Activated CD8-positive, alpha-beta memory T cell treated with anti-CD3 and anti-CD28 coated beads, Interleukin-2, amount 50 U/mL, for 1 hour (primary cell): ENCODE results near the gene TEDDM1.
"Not testable (repeated sequence)": the region's sequence is repeated elsewhere in the genome, so short reads cannot be mapped to it uniquely, and the experiment has no call there.

Experiments
- DNase-seq: peaks from one replicate; pipeline ENCODE4 v3.0.0-alpha.2; 2020; ENCODE audit errors: extremely low read depth

TEDDM1 gene

GRCh38 chr1:182380199-182380598, 20.3 kb downstream of the TEDDM1 start:
- no peak for DNase-seq

GRCh38 chr1:182379781-182380180, 20.7 kb downstream of the TEDDM1 start:
- DNase-seq = not testable (repeated sequence)

- no peak for DNase-seq
Observed at GRCh38 chr1:182376936-182377574, 23.4 kb downstream of the TEDDM1 start.

- no peak for DNase-seq
Observed at GRCh38 chr1:182374101-182374834, 26.2 kb downstream of the TEDDM1 start.

GRCh38 chr1:182370532-182370931, 29.9 kb downstream of the TEDDM1 start:
- no peak for DNase-seq

- DNase-seq = no peak
Observed at GRCh38 chr1:182368903-182369302, 31.6 kb downstream of the TEDDM1 start.

- no peak for DNase-seq
Observed at GRCh38 chr1:182368358-182368757, 32.1 kb downstream of the TEDDM1 start.

- no peak for DNase-seq
Observed at GRCh38 chr1:182367926-182368325, 32.5 kb downstream of the TEDDM1 start.

GRCh38 chr1:182366596-182366995, 33.9 kb downstream of the TEDDM1 start:
- no peak for DNase-seq

GRCh38 chr1:182359645-182360044, 40.8 kb downstream of the TEDDM1 start:
- no peak for DNase-seq

- no peak for DNase-seq
Observed at GRCh38 chr1:182357913-182358312, 42.6 kb downstream of the TEDDM1 start.

- no peak for DNase-seq
Observed at GRCh38 chr1:182357171-182357570, 43.3 kb downstream of the TEDDM1 start.

- no peak for DNase-seq
Observed at GRCh38 chr1:182355723-182356098, 44.8 kb downstream of the TEDDM1 start.

- DNase-seq = no peak
Observed at GRCh38 chr1:182351790-182352364, 48.6 kb downstream of the TEDDM1 start.

- DNase-seq = no peak
Observed at GRCh38 chr1:182350839-182351238, 49.6 kb downstream of the TEDDM1 start.

- no peak for DNase-seq
Observed at GRCh38 chr1:182348961-182349747, 51.3 kb downstream of the TEDDM1 start.
